Measurements from ENCODE around the gene RAB44.

- TF ChIP-seq ZNF274 (IDR thresholded peaks at IDR 0.05; ENCODE audit: low read depth, low read length) = no peak
- no peak for TF ChIP-seq YY1 (IDR thresholded peaks at IDR 0.05; ENCODE audit: insufficient read depth, insufficient read length)
- no peak for TF ChIP-seq SUZ12 (IDR thresholded peaks at IDR 0.05; ENCODE audit: extremely low read depth, insufficient read depth, insufficient read length)
Measured at GRCh38 chr6:36706339-36706738, 8.7 kb downstream of the RAB44 start.
